Measurements from ENCODE around the gene PIF1.
"Not testable (repeated sequence)": the region's sequence is repeated elsewhere in the genome, so short reads cannot be mapped to it uniquely, and the experiment has no call there.

The PIF1 gene

DNA sequence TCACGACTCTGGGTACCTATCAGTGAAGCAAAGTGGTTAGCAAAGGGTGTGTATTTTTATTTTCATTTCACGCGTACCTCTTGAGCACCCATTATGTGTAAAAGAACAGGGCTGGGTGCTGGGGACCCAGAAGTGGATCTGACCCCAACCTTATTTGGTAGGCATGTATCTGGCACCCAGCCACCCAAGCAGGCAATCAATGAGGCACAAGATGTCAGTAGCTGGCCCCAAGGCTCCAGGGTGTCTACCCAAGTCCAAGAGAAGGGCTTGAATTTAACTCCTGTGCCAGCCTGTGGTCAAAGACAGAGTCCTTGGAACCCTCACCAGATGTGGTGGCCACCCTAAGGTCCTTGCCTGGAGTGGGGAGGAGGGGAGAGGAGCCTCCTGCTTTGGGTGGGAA is 22.0 kb upstream of the PIF1 start:
- no peak for DNase-seq (ENCODE audit: low read depth in 2 of 2)

DNA sequence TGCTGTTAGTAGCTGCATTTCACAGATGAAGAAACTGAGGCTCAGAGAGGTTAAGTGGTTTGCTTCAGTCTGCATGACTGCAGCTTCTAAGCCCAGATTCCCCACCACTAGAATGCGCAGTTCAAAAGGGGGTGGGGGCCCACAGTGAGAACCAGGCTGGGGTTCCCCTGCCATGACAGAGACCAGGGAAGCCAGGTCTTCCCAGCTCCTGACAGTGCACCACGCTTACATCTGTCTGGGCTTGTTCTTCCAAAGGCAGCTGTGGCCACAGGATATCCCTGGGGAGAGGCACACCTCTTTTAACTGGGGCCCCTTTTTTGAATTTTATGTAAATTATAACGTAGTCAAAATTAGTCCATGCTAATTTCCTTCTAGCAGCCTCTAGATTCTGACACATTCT is 21.6 kb upstream of the PIF1 start:
- DNase-seq (ENCODE audit: low read depth in 2 of 2) = no peak

DNA sequence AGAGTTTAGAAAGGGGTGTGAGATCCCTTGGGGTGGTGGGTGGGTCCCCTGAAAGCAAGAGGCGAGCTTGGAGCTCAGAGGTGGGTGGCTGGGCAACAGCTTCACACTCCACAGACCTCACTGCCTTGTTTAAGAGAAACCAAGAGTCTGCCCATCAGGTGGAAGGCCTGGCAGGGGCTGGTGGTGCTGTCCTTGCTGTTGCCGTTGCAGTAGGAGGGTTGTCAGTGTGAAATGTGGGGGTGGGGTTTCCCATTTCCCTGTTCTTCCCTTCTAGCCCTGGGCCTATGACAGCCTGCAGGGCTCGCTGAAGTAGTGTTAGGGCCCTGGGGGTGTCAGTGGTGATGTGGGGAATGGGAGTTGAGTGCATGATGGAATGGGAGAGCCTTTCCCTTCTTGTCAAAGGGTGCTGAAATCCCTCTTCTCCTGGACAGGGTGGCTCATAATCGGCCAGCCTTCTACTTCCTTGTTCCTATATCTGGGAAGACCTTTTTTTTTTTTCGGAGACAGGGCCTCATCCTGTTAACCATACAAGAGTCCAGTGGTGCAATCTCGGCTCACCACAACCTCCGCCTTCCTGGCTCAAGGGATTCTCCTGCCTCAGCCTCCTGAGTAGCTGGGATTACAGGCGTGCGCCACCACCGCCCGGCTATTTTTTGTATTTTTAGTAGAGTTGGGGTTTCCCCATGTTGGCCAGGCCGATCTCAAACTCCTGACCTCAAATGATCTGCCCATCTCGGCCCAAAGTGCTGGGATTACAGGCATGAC is 20.6 kb upstream of the PIF1 start:
- no peak for DNase-seq (ENCODE audit: low read depth in 2 of 2)

- DNase-seq (ENCODE audit: low read depth in 2 of 2) = no peak
These were observed 19.8 kb upstream of the PIF1 start for GRCh38 chr15:64845183-64845611.

DNA sequence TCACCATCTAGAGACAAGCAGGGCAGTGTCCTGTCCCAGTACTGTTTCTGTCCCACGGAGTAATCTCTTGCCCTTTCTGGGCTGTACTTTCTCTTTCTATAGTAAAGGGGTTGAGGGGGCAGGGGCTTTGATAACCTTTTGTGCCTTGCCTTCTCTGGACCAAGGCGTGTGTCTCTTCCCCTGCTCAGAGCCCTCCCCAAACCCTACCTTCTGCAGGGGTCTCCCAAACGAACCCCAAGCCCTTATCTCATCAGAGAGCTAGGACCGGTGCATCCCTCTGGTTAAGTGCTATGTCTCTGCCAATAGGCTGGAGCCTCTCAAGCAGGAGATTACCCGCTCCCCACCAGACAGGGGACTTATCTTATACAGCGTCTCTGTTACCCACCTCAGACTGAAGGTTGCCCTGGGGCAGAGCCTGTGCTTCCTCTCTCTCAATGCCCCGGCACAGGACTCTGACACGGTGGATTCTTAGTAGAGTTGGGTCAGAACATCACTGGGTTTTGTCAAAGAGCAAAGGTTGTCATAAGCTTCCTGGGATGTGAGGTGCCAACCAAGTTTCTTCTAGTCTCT is 19.2 kb upstream of the PIF1 start:
- no peak for DNase-seq (ENCODE audit: low read depth in 2 of 2)

DNA sequence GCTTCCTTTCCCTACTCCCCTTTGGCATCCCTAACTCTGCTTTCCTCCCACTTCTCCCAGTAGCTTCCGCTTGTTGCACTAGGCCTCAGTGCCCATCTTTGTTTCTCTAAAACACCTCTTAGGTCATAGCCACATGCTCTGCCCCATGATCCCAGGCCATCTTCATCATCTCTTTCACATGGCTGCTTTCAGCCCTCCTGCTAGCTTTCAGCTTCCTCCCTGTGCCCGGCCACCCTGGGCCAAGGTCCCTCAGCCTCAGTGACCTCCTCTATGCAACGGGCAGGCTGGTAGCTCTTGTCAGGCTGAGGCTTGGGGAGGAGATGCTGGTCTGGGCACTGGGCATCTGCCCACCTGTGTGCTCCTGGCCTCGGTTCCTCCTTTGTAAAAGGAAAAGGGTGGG is 18.5 kb upstream of the PIF1 start:
- DNase-seq (ENCODE audit: low read depth in 2 of 2) = no peak

DNA sequence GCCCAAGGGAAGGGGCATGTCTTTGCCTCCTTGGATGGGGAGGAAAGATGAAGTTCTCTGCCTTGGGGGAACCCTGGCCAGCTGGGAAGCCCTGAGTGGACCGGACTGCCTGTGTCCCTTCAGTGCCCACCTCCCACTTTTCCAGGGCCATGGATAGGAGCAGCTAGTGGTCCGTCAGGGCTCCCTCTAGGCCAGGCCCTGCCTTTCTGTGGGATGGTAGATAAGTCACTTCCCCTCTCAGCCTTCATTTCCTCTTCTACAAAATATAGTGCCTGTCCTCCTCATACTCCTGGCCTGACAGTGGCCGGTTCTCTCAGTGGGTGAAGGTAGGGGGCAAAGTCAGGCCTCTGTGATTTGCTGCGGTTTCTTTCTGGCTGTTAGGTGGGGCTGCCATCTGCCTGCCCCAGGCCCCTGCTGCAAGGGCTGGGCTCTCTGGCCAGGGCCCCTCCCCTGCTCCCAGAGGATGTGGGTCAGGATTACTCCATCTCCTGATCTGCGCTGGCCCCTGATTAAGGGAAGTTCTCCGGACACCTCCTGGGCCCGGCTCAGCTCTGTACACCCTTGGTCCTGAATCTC is 17.6 kb upstream of the PIF1 start:
- no peak for DNase-seq (ENCODE audit: low read depth in 2 of 2)

- DNase-seq (ENCODE audit: low read depth in 2 of 2) = no peak
These were observed 16.9 kb upstream of the PIF1 start for GRCh38 chr15:64842096-64842939.

DNA sequence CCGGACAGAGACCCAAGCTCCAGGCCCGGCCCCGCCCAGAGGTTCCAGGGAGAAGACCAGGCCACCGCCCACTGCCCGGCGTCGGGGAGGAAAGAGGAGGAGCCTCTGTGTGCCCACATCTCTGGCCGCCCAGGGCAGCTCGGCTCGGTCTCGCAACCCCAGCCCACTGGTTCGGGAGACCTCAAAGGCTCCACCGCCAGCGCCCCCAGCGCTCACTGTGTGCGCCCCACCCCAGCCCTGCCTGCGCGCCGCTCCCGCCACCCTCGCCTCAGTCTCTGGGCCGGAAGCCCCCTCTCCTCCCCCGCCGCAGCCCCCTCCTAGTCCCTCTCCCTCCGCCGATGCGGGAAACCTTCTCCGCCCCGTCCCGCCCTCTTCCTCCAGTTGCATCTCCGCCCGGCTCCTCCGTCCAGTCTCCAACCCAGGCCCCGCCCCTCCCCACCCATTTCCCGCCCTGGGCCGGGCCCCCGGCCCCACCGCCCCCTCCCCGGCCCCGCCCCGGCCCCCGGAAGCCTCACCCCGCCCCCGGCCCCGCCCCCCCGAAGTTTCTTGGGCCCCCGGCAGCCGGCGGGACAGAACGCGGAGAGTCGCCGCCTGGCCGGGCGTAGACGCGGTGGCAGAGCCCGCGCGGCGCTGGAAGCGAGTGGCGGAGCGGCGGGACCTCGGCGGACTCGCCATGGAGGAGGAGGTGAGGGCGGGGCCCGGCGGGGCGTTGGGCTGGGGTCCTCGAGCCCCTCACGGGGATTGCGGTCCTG is 16.1 kb upstream of the PIF1 start, which contains the start of gene PLEKHO2:
Gene PLEKHO2 (plus strand): TSS at position 572 of the 752 bp plus-strand sequence. CDS start 102 bp downstream, at position 674.
- DNase-seq (ENCODE audit: low read depth in 2 of 2) = peak; percentile 71 to 74

GRCh38 chr15:64841060-64841343 is 15.6 kb upstream of the PIF1 start:
- no peak for DNase-seq (ENCODE audit: low read depth in 2 of 2)

DNA sequence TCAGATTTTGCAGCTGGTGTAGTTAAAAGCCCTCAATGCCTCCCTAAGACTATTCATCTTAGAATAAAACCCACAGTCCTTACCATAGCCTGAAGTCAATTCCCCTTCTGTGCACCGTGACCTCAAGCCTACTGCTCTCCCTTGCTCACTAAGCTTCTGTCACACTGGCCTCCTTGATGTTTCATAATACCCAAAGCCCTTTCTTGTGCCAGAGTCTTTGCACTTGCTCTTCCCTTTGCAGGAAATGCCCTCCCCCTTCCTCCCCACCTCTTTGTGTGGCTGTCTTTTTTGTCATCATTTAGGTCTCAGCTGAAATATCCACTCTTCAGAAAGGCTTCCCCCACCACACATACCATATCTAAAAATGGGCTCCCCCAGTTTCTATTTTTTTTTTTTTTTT is 12.1 kb upstream of the PIF1 start:
- no peak for DNase-seq (ENCODE audit: low read depth in 2 of 2)

GRCh38 chr15:64836023-64836536 is 10.6 kb upstream of the PIF1 start:
- no peak for DNase-seq (ENCODE audit: low read depth in 2 of 2)

GRCh38 chr15:64833690-64834089 is 8.2 kb upstream of the PIF1 start:
- DNase-seq (ENCODE audit: low read depth in 2 of 2) = no peak

- no peak for DNase-seq (ENCODE audit: low read depth in 2 of 2)
These were observed 3.5 kb upstream of the PIF1 start for GRCh38 chr15:64828985-64829384.

- DNase-seq (ENCODE audit: low read depth in 2 of 2) = no peak
These were observed 467 bp downstream of the PIF1 start for GRCh38 chr15:64824929-64825430.

DNA sequence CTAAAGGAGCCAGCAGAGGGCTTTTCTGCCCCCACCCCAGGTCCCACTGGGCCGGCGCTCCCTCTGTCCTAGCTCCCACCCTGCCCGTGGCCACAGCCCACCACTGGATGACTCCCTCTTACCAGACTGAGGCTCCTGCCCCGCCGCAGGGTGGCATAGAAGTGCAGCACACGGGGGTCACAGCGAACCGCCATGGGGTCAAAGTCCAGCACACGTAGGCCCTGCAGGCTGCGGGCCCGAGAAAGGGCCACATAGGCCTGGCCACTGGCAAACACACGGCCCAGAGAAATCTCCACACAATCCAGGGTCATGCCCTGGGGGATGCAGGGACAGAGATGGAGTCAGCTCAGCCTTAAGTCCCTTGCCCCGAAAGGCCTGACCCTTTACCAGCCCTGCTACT is 9.0 kb downstream of the PIF1 start:
- no peak for DNase-seq (ENCODE audit: low read depth in 2 of 2)

DNA sequence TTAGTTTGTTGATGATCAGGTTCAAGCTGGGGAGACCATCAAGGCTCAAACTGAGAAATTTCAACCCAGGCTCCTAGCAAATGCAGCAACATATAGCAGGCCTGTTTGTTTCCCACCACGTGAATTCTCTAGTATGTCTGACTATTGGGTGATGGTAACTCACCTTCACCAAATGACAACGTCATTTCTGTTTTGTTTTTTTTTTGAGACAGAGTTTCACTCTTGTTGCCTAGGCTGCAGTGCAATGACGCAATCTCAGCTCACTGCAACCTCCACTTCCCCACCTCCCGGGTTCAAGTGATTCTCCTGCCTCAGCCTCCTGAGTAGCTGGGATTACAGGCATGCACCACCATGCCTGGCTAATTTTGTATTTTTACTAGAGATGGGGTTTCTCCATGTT is 10.5 kb downstream of the PIF1 start:
- DNase-seq (ENCODE audit: low read depth in 2 of 2) = not testable (repeated sequence)

DNA sequence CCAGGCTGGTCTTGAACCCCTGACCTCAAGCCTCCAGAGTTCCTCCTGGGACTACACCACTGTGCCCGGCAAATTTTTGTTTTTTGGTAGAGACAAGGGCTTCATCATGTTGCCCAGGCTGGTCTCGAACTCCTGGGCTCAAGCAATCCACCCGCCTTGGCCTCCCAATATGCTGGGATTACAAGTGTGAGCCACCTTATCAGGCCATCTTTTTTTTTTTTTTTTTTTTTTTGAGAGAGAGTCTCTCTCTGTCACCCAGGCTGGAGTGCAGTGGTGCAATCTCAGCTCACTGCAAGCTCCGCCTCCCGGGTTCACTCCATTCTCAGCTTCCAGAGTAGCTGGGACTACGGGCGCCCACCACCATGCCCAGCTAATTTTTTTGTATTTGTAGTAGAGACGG is 11.2 kb downstream of the PIF1 start:
- not testable (repeated sequence) for DNase-seq (ENCODE audit: low read depth in 2 of 2)

DNA sequence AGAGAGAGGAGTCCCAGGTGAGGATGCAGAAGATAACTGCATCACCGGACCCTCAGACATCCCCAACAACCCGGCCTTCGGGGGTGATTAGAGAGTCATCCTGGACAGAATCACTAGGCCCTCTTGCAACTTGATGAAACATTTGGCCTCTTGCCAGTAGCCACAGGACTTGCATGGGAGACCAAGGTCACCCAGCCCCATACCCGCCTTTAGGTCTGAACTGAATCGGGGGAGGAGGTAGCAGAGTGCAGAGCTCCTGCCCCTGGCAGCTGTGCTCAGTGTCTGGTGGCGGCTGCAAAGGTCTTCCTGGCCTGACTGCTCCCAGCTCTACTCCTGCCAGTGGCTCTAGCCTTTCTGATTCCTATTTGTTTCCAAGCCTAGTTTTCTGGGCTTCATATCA is 12.4 kb downstream of the PIF1 start:
- no peak for DNase-seq (ENCODE audit: low read depth in 2 of 2)

DNA sequence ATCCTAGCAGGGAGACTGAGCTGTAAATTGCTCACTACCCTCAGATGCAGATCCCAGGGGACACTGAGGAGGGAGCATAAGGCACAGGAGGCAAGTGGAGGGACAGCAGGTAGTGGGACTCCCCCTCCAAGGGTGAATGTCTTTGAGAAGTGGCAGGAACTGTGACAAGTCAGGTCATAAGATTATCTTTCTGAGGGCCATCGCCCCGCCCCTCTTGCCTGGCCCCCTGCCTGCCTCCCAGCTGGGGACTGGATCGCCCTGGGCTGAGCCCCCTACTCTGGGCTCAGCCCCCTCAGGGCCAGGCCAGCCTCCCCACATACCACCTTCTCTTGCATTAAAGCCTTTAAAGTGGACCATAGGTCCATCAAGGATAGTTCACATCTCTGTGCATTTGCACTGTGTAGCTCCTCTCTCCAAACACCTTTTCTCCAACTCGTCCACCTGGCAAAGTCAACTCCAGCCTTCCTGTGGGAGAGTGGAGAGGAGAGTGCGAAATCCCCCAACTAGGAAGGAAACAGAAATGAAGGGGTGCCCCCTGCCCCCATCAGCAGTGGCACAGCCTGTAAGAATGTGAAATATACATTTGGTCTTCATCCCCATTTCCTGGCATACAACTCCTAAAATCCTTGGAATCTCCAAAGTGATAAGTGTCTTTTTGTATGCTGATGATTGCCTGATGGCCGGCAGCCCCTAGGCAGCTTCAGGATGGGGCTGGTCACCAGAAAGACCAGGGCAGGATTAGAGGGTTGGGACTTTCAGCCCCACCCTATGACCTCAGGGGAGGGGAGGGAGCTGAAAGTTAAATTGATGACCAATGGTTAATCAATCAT is 14.7 kb downstream of the PIF1 start:
- no peak for DNase-seq (ENCODE audit: low read depth in 2 of 2)
